ENCODE measurements around the gene APEH.

DNA sequence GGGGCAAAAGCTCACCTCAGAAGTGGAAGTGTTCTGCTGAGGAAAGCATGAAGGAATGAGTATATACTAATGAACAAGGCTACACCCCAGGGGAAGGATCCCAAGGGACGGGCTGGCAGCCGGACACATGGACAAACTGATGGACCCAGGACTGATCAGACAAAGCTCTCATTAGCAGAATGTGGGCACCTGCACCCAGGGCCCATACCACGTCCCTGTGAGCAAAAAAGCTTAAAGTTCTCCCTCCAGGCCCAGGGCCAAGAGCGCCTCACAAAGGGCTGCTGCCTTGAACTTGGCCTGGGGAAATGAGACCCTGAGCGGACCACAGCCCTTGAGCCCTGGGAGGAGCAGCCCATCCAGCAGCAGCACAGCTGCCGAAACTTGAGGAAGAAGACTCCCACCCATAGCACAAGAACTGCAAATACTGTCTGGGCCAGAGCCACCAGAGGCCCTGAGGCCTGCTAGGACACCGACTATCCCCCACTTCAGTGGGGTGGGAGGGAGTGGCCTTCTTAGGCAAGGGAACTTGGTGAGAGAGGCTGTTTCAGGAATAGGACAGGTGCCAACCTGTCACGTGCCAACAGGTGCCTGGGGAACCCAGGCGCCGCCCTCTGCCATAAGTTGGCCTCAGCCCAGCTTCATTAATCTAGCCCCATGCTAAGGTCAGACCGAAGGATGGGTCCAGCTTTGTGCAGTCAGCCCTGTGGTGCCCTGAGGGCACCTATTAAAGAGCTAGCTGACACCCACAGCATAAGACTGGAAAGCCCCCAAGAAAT lies 51.9 kb downstream of the APEH start:
- TF ChIP-seq, protein P1, sequence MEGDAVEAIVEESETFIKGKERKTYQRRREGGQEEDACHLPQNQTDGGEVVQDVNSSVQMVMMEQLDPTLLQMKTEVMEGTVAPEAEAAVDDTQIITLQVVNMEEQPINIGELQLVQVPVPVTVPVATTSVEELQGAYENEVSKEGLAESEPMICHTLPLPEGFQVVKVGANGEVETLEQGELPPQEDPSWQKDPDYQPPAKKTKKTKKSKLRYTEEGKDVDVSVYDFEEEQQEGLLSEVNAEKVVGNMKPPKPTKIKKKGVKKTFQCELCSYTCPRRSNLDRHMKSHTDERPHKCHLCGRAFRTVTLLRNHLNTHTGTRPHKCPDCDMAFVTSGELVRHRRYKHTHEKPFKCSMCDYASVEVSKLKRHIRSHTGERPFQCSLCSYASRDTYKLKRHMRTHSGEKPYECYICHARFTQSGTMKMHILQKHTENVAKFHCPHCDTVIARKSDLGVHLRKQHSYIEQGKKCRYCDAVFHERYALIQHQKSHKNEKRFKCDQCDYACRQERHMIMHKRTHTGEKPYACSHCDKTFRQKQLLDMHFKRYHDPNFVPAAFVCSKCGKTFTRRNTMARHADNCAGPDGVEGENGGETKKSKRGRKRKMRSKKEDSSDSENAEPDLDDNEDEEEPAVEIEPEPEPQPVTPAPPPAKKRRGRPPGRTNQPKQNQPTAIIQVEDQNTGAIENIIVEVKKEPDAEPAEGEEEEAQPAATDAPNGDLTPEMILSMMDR (IDR thresholded peaks at IDR 0.05): no peak
- TF ChIP-seq POLR2A (IDR thresholded peaks at IDR 0.05): no peak
- TF ChIP-seq POLR2AphosphoS5 (IDR thresholded peaks at IDR 0.05): no peak

All from prostate gland (tissue), 2 donors.